NCI-H1694 (cell line): Measurements from ENCODE around the gene TOR1A.
A peak's percentile ranks its signal among the peaks of the same experiment; 100 is the strongest.

Experiments used
- DNase-seq: peaks from one replicate; lab custom pipeline; 2025; lab: John Stamatoyannopoulos, UW

Gene TOR1A

GRCh38 chr9:129823935-129824601, at the start of gene TOR1A:
TSS of gene TOR1A (minus strand) at chr9:129824136. CDS start at chr9:129824085, 51 bp downstream.
- peak; percentile 89 for DNase-seq

- no peak for DNase-seq
Observed at GRCh38 chr9:129871046-129871445, 47.1 kb upstream of the TOR1A start.

GRCh38 chr9:129869585-129870501, 45.9 kb upstream of the TOR1A start:
- DNase-seq, result no peak

- DNase-seq, result no peak
Observed at GRCh38 chr9:129868872-129869486, 45.0 kb upstream of the TOR1A start.

GRCh38 chr9:129868023-129868871, 44.3 kb upstream of the TOR1A start:
- DNase-seq, result no peak

GRCh38 chr9:129867136-129868022, 43.4 kb upstream of the TOR1A start:
- DNase-seq, result no peak

- DNase-seq, result no peak
Observed at GRCh38 chr9:129866394-129867135, 42.6 kb upstream of the TOR1A start.

- DNase-seq, result no peak
Observed at GRCh38 chr9:129865668-129866320, 41.9 kb upstream of the TOR1A start.

- DNase-seq, result no peak
Observed at GRCh38 chr9:129864991-129865647, 41.2 kb upstream of the TOR1A start.

GRCh38 chr9:129863059-129863690, 39.2 kb upstream of the TOR1A start:
- no peak for DNase-seq

- no peak for DNase-seq
Observed at GRCh38 chr9:129861447-129861827, 37.5 kb upstream of the TOR1A start.

GRCh38 chr9:129860653-129861446, 36.9 kb upstream of the TOR1A start:
- no peak for DNase-seq

- DNase-seq, result no peak
Observed at GRCh38 chr9:129858167-129858962, 34.4 kb upstream of the TOR1A start.

GRCh38 chr9:129857207-129857606, 33.3 kb upstream of the TOR1A start:
- DNase-seq, result no peak

- no peak for DNase-seq
Observed at GRCh38 chr9:129854588-129855110, 30.7 kb upstream of the TOR1A start.

- DNase-seq, result no peak
Observed at GRCh38 chr9:129853614-129854013, 29.7 kb upstream of the TOR1A start.

GRCh38 chr9:129852579-129852978, 28.6 kb upstream of the TOR1A start:
- no peak for DNase-seq
